NCI-H69 (cell line): ENCODE results near the gene RUNX1.
A peak's percentile ranks its signal among the peaks of the same experiment; 100 is the strongest.

Source experiments
- DNase-seq: peaks from one replicate; lab custom pipeline; 2025; lab: John Stamatoyannopoulos, UW

RUNX1 gene

GRCh38 chr21:34897828-34898227 is 151.3 kb downstream of the RUNX1 start:
- no peak for DNase-seq

- no peak for DNase-seq
Measured at GRCh38 chr21:34894401-34894800, 154.7 kb downstream of the RUNX1 start.

GRCh38 chr21:34892209-34892608 is 156.9 kb downstream of the RUNX1 start:
- no peak for DNase-seq

GRCh38 chr21:34891613-34891943 is 157.5 kb downstream of the RUNX1 start:
- no peak for DNase-seq

GRCh38 chr21:34890724-34891612 is 158.1 kb downstream of the RUNX1 start:
- peak; percentile 47 for DNase-seq

GRCh38 chr21:34890470-34890723 is 158.7 kb downstream of the RUNX1 start:
- no peak for DNase-seq

- peak; percentile 79 for DNase-seq
Measured at GRCh38 chr21:34889676-34890469, 159.2 kb downstream of the RUNX1 start.

- DNase-seq = peak; percentile 78
Measured at GRCh38 chr21:34889320-34889675, 159.8 kb downstream of the RUNX1 start.

- DNase-seq = peak; percentile 96
Measured at GRCh38 chr21:34888569-34889319, 160.4 kb downstream of the RUNX1 start.

- peak; percentile 70 for DNase-seq
Measured at GRCh38 chr21:34887725-34888568, 161.2 kb downstream of the RUNX1 start.

- DNase-seq = no peak
Measured at GRCh38 chr21:34887105-34887442, 162.0 kb downstream of the RUNX1 start.

GRCh38 chr21:34886240-34887104 is 162.6 kb downstream of the RUNX1 start:
- DNase-seq = peak; percentile 35

- no peak for DNase-seq
Measured at GRCh38 chr21:34885626-34886239, 163.4 kb downstream of the RUNX1 start.

- DNase-seq = no peak
Measured at GRCh38 chr21:34885125-34885524, 164.0 kb downstream of the RUNX1 start.

GRCh38 chr21:34884346-34884929 is 164.7 kb downstream of the RUNX1 start:
- no peak for DNase-seq

GRCh38 chr21:34883491-34884271 is 165.4 kb downstream of the RUNX1 start:
- DNase-seq = no peak

- no peak for DNase-seq
Measured at GRCh38 chr21:34882719-34883131, 166.4 kb downstream of the RUNX1 start.

GRCh38 chr21:34881839-34882371 is 167.2 kb downstream of the RUNX1 start:
- DNase-seq = no peak

GRCh38 chr21:34881421-34881820 is 167.7 kb downstream of the RUNX1 start:
- DNase-seq = no peak
